Esophagus squamous epithelium (tissue), 4 donors: ENCODE data around the gene SPRY4.

Experiments
- POLR2A ChIP-seq, 4 donors: fragments of 450-650 bp; IDR thresholded peaks; one replicate each; pipeline ENCODE4 v1.6.1; 2017; ENCODE audit warnings: antibody characterized with exemption in 4 of 4, mild to moderate bottlenecking in 4 of 4, moderate library complexity in 3 of 4
- TF ChIP-seq, protein P1 (sequence below), 6 experiments: fragments of 450-650 bp in 4 of 6; fragments of 200-600 bp in 2 of 6; sonication (generic) in 2 of 6; IDR thresholded peaks; one replicate each; pipeline ENCODE4 v1.5.1; 2016 to 2019; ENCODE audit warnings: antibody characterized with exemption in 6 of 6, mild to moderate bottlenecking in 4 of 6, moderate library complexity in 4 of 6

GRCh38 chr5:142313275-142313674 lies 11.5 kb downstream of the SPRY4 start:
- TF ChIP-seq, protein P1, sequence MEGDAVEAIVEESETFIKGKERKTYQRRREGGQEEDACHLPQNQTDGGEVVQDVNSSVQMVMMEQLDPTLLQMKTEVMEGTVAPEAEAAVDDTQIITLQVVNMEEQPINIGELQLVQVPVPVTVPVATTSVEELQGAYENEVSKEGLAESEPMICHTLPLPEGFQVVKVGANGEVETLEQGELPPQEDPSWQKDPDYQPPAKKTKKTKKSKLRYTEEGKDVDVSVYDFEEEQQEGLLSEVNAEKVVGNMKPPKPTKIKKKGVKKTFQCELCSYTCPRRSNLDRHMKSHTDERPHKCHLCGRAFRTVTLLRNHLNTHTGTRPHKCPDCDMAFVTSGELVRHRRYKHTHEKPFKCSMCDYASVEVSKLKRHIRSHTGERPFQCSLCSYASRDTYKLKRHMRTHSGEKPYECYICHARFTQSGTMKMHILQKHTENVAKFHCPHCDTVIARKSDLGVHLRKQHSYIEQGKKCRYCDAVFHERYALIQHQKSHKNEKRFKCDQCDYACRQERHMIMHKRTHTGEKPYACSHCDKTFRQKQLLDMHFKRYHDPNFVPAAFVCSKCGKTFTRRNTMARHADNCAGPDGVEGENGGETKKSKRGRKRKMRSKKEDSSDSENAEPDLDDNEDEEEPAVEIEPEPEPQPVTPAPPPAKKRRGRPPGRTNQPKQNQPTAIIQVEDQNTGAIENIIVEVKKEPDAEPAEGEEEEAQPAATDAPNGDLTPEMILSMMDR (IDR thresholded peaks at IDR 0.05) = no peak
- no peak for TF ChIP-seq POLR2A (IDR thresholded peaks at IDR 0.05)
